ENCODE results near the gene SMAD7. TPM values are rescaled to one million over a fixed set of nuclear protein-coding genes. Genes with fewer than 3 reads are reported as not detected.

The SMAD7 gene
- total and polyA plus RNA-seq, 4 donors: 11.8 to 58.8 (median 35.8) TPM

GRCh38 chr18:48935433-48935774 is 15.4 kb downstream of the SMAD7 start:
- 43 to 48% methylated on average over 9 of the region's 9 CpGs for WGBS, 2 donors
- H3K4me1 ChIP-seq (ENCODE audit: control insufficient read depth in 5 of 5, insufficient read depth in 5 of 5, low read length in 5 of 5): peaks cover 54 to 96% (median 73%) of the 10 kb centered on the region in 5 donors
- no peak for ATAC-seq (ENCODE audit: insufficient read depth, low FRiP score)
- peak overlapping the region in 1 of 2 donors; percentile 47 for H3K9ac ChIP-seq (ENCODE audit: insufficient read depth in 1 of 2, low read length in 2 of 2)
- H3K27me3 ChIP-seq (ENCODE audit: control insufficient read depth in 3 of 3, insufficient read depth in 3 of 3, low read length in 2 of 3): no peaks in the 10 kb centered on the region
- no peaks in the 10 kb centered on the region for H3K9me3 ChIP-seq (ENCODE audit: control insufficient read depth in 4 of 4, insufficient read depth in 3 of 4, low read length in 3 of 4)
- TF ChIP-seq CTCF (IDR thresholded peaks at IDR 0.05; ENCODE audit: control extremely low read depth, extremely low read depth): no peak
- peaks cover 0 to 20% (median 8%) of the 10 kb centered on the region in 4 donors for H3K36me3 ChIP-seq (ENCODE audit: control insufficient read depth in 4 of 4, insufficient read depth in 4 of 4, low read length in 4 of 4)
- no peak overlapping the region for H3K4me3 ChIP-seq
- H3K27ac ChIP-seq (ENCODE audit: low read depth in 1 of 2, low read length in 1 of 2): peak overlapping the region; percentile 82 to 86
- DNase-seq: peak in 1 of 3 donors; percentile 30

- 9 to 12% methylated on average over 14 of the region's 14 CpGs for WGBS, 2 donors
- Histone ChIP-seq H3K4me1 (ENCODE audit: control insufficient read depth in 5 of 5, insufficient read depth in 5 of 5, low read length in 5 of 5) (peaks cover 58 to 96% (median 72%) of the 10 kb centered on the region in 5 donors), H3K36me3 (ENCODE audit: control insufficient read depth in 4 of 4, insufficient read depth in 4 of 4, low read length in 4 of 4) (peaks cover 0 to 20% (median 7%) of the 10 kb centered on the region in 4 donors), H3K9ac (ENCODE audit: insufficient read depth in 1 of 2, low read length in 2 of 2) (peak overlapping the region in 1 of 2 donors; percentile 47), H3K9me3 (ENCODE audit: control insufficient read depth in 4 of 4, insufficient read depth in 3 of 4, low read length in 3 of 4) (no peaks in the 10 kb centered on the region), H3K27ac (ENCODE audit: low read depth in 1 of 2, low read length in 1 of 2) (peak overlapping the region; percentile 82 to 86), H3K27me3 (ENCODE audit: control insufficient read depth in 3 of 3, insufficient read depth in 3 of 3, low read length in 2 of 3) (no peaks in the 10 kb centered on the region), H3K4me3 (no peak overlapping the region)
- peak in 2 of 3 donors; percentile 47 to 63 for DNase-seq
- TF ChIP-seq CTCF (IDR thresholded peaks at IDR 0.05; ENCODE audit: control extremely low read depth, extremely low read depth): no peak
- ATAC-seq (ENCODE audit: insufficient read depth, low FRiP score): no peak
Observed at GRCh38 chr18:48934723-48935432, 15.9 kb downstream of the SMAD7 start.

- ATAC-seq (ENCODE audit: insufficient read depth, low FRiP score) (no peak), DNase-seq (no peak)
- no peak overlapping the region for H3K4me3 ChIP-seq
- WGBS, 2 donors: 11 to 17% methylated on average over 3 of the region's 3 CpGs
- TF ChIP-seq CTCF (IDR thresholded peaks at IDR 0.05; ENCODE audit: control extremely low read depth, extremely low read depth): no peak
- H3K27me3 ChIP-seq (ENCODE audit: control insufficient read depth in 3 of 3, insufficient read depth in 3 of 3, low read length in 2 of 3): no peaks in the 10 kb centered on the region
- peaks cover 56 to 96% (median 72%) of the 10 kb centered on the region in 5 donors for H3K4me1 ChIP-seq (ENCODE audit: control insufficient read depth in 5 of 5, insufficient read depth in 5 of 5, low read length in 5 of 5)
- H3K36me3 ChIP-seq (ENCODE audit: control insufficient read depth in 4 of 4, insufficient read depth in 4 of 4, low read length in 4 of 4): peaks cover 0 to 20% (median 7%) of the 10 kb centered on the region in 4 donors
- no peak overlapping the region for H3K9ac ChIP-seq (ENCODE audit: insufficient read depth in 1 of 2, low read length in 2 of 2)
- H3K9me3 ChIP-seq (ENCODE audit: control insufficient read depth in 4 of 4, insufficient read depth in 3 of 4, low read length in 3 of 4): no peaks in the 10 kb centered on the region
- H3K27ac ChIP-seq (ENCODE audit: low read depth in 1 of 2, low read length in 1 of 2): peak overlapping the region; percentile 82 to 89
Observed at GRCh38 chr18:48934415-48934722, 16.4 kb downstream of the SMAD7 start.

Measured in lung (tissue), 12 donors.